ENCODE results near the gene AOX1. TPM values are rescaled to one million over a fixed set of nuclear protein-coding genes. Genes with fewer than 3 reads are reported as not detected.

Gene AOX1
- total RNA-seq, 1 experiment from 2014 or later: 3.5 TPM

GRCh38 chr2:200700856-200701255 lies 115.0 kb downstream of the AOX1 start:
- no peak overlapping the region for H2BK20ac ChIP-seq (ENCODE audit: low read depth, low read length, poor library complexity, severe bottlenecking)
- Mint-ChIP-seq H3K36me3 (ENCODE audit: insufficient read depth in 1 of 3, low read depth in 3 of 3) (no peaks in the 10 kb centered on the region), H3K4me1 (peaks cover 9 to 15% of the 10 kb centered on the region in 2 experiments), H3K27ac (no peak overlapping the region), H3K27me3 (ENCODE audit: low read depth) (peaks cover 1% of the 10 kb centered on the region; the same call in 1 of the 2 replicates), H3K4me3 (no peak overlapping the region), H3K9me3 (no peaks in the 10 kb centered on the region)
- no peak overlapping the region for H3K14ac ChIP-seq (ENCODE audit: insufficient read depth, low read length)
- H3K23me2 ChIP-seq (ENCODE audit: insufficient read length, low read depth, low read length, poor library complexity, severe bottlenecking): no peaks in the 10 kb centered on the region
- no peaks in the 10 kb centered on the region for H3K9me3 ChIP-seq (ENCODE audit: control insufficient read depth, low read depth, low read length)
- H3K56ac ChIP-seq (ENCODE audit: insufficient read length, low read depth, low read length): no peak overlapping the region
- no peak overlapping the region for H3K27ac ChIP-seq (ENCODE audit: insufficient read length, low read depth, low read length)
- no peak overlapping the region for H4K5ac ChIP-seq (ENCODE audit: insufficient read length, low read depth, low read length)
- no peak overlapping the region for H4K8ac ChIP-seq (replicated peaks; ENCODE audit: insufficient read length, low read depth, low read length)
- no peak overlapping the region for H2AFZ ChIP-seq (ENCODE audit: low read length)
- H3K23ac ChIP-seq (ENCODE audit: insufficient read length, low read depth, low read length): no peak overlapping the region
- H2BK15ac ChIP-seq (ENCODE audit: low read depth, low read length): no peak overlapping the region
- H3K4ac ChIP-seq (ENCODE audit: low read depth, low read length): no peak overlapping the region
- H3K79me2 ChIP-seq (ENCODE audit: insufficient read depth, low read length): no peaks in the 10 kb centered on the region
- DNase-seq: no peak
- H3K18ac ChIP-seq (ENCODE audit: insufficient read length, low read depth, low read length): no peak overlapping the region
- no peak overlapping the region for H3T11ph ChIP-seq (ENCODE audit: low read length)
- no peak overlapping the region for H4K91ac ChIP-seq (ENCODE audit: insufficient read length, low read depth, low read length)
- H3K79me1 ChIP-seq (ENCODE audit: insufficient read depth, low read depth, low read length, poor library complexity, severe bottlenecking): no peaks in the 10 kb centered on the region
- no peak overlapping the region for H3K4me2 ChIP-seq (ENCODE audit: insufficient read depth, insufficient read length, low read length)
- H2AK5ac ChIP-seq (ENCODE audit: insufficient read length, low read length): no peak overlapping the region
- no peaks in the 10 kb centered on the region for H4K20me1 ChIP-seq (ENCODE audit: control insufficient read depth, insufficient read depth, insufficient read length)
- H3K4me1 ChIP-seq (ENCODE audit: insufficient read depth, low read length): no peaks in the 10 kb centered on the region
- H3K9ac ChIP-seq (ENCODE audit: extremely low read depth, insufficient read length, low read length): no peak overlapping the region
- WGBS (ENCODE audit: extremely low coverage, insufficient read length, low lambda C conversion rate): no CpG with 5 or more reads among the region's 2 CpGs
- H3K27me3 ChIP-seq (ENCODE audit: insufficient read depth, low read length): no peaks in the 10 kb centered on the region
- no peak overlapping the region for H2BK5ac ChIP-seq (ENCODE audit: insufficient read length, low read length)
- H2BK120ac ChIP-seq (ENCODE audit: low read depth, low read length, poor library complexity, severe bottlenecking): no peak overlapping the region
- H2BK12ac ChIP-seq (ENCODE audit: insufficient read length, low read depth, low read length): no peak overlapping the region
- no peak for TF ChIP-seq CTCF (conservative IDR thresholded peaks at IDR 0.05)

Data from H9 (cell line).